Keratinocyte (primary cell): ENCODE results near the gene AADAT. TPM values are rescaled to one million over a fixed set of nuclear protein-coding genes. Genes with fewer than 3 reads are reported as not detected.

Experiments
- DNase-seq: peaks from one replicate; pipeline ENCODE4 v3.0.0-alpha.2; 2011; ENCODE audit warnings: low read depth, missing footprints, low spot score
- FAIRE-seq: peaks from 2 replicates; lab custom pipeline; 2011; peaks lifted over from hg19 to GRCh38; lab: Jason Lieb, UNC
- H2AFZ ChIP-seq: 2 replicates; pipeline ENCODE4 v1.6.0; 2012; ENCODE audit warnings: low read length, control low read depth, inconsistent platforms; ENCODE audit not compliant: control insufficient read depth
- H3K27ac ChIP-seq: 2 replicates; pipeline ENCODE4 v1.5.1; 2011; ENCODE audit warnings: low read length; ENCODE audit not compliant: control insufficient read depth, insufficient read depth
- H3K27me3 ChIP-seq: 3 replicates; pipeline ENCODE4 v1.6.0; 2011; ENCODE audit warnings: low read length; ENCODE audit not compliant: control insufficient read depth, insufficient read depth; ENCODE audit errors: extremely low read depth
- H3K36me3 ChIP-seq, 2 experiments: 2 replicates in 1 of 2; 3 replicates in 1 of 2; pipeline ENCODE4 v1.5.1; 2011; ENCODE audit warnings: low read length in 2 of 2, mild to moderate bottlenecking in 1 of 2; ENCODE audit not compliant: control insufficient read depth in 2 of 2, insufficient read depth in 2 of 2; ENCODE audit errors: extremely low read depth in 1 of 2
- H3K4me1 ChIP-seq: 3 replicates; pipeline ENCODE4 v1.5.1; 2011; ENCODE audit warnings: low read length; ENCODE audit not compliant: control insufficient read depth, insufficient read depth; ENCODE audit errors: extremely low read depth
- H3K4me2 ChIP-seq: 3 replicates; pipeline ENCODE4 v1.6.0; 2011; ENCODE audit warnings: low read depth, low read length; ENCODE audit not compliant: control insufficient read depth, insufficient read depth; ENCODE audit errors: extremely low read depth
- H3K4me3 ChIP-seq, 3 experiments: fragments of 200-600 bp in 1 of 3; sonication (generic) in 1 of 3; 2 replicates in 2 of 3; 3 replicates in 1 of 3; pipeline ENCODE4 v1.5.1; 2011 to 2016; ENCODE audit warnings: low read length in 3 of 3, mild to moderate bottlenecking in 3 of 3, control low read depth in 2 of 3, inconsistent platforms in 1 of 3, low read depth in 1 of 3, mixed read lengths in 1 of 3, mixed run types in 1 of 3, moderate library complexity in 1 of 3; ENCODE audit not compliant: control insufficient read depth in 2 of 3, insufficient read depth in 2 of 3; ENCODE audit errors: extremely low read depth in 1 of 3
- H3K79me2 ChIP-seq: 2 replicates; pipeline ENCODE4 v1.6.0; 2012; ENCODE audit warnings: low read length; ENCODE audit not compliant: control insufficient read depth, insufficient read depth
- H3K9ac ChIP-seq: 3 replicates; pipeline ENCODE4 v1.6.0; 2011; ENCODE audit warnings: low read length; ENCODE audit not compliant: control insufficient read depth, insufficient read depth; ENCODE audit errors: extremely low read depth
- H3K9me1 ChIP-seq: 3 replicates; pipeline ENCODE4 v1.6.0; 2011; ENCODE audit warnings: low read length; ENCODE audit not compliant: control insufficient read depth, insufficient read depth; ENCODE audit errors: extremely low read depth
- H3K9me3 ChIP-seq: 2 replicates; pipeline ENCODE4 v1.5.1; 2012; ENCODE audit warnings: low read depth, low read length; ENCODE audit not compliant: control insufficient read depth
- H4K20me1 ChIP-seq: 3 replicates; pipeline ENCODE4 v1.6.0; 2011; ENCODE audit warnings: low read length; ENCODE audit not compliant: control insufficient read depth, insufficient read depth; ENCODE audit errors: extremely low read depth
- CTCF ChIP-seq, 3 experiments: IDR thresholded peaks in 1 of 3; conservative IDR thresholded peaks in 1 of 3; optimal IDR thresholded peaks in 1 of 3; 2 replicates in 2 of 3; 3 replicates in 1 of 3; pipeline versions ENCODE3 to v1.5.1; 2011; ENCODE audit warnings: low read length in 3 of 3, mild to moderate bottlenecking in 3 of 3, moderate library complexity in 2 of 3, control low read depth in 1 of 3, inconsistent platforms in 1 of 3; ENCODE audit not compliant: insufficient read depth in 2 of 3; ENCODE audit errors: extremely low read depth in 1 of 3
- EZH2 ChIP-seq: IDR thresholded peaks from one replicate; pipeline ENCODE4 v1.6.1; 2012; ENCODE audit warnings: inconsistent platforms, mild to moderate bottlenecking, low read length, moderate library complexity
- dilution Hi-C: fragments of 300-500 bp; cut with MboI; formaldehyde crosslinking; loops from one replicate; pipeline ENCODE4 v1.7.0; 2020; ENCODE audit warnings: low sequenced_read_pairs; ENCODE audit not compliant: extremely low pct_ligation_motif_present
- polyA plus RNA-seq, 5 experiments: library from polyadenylated mRNA; depleted of rRNA in 3 of 5; stranded (reverse) in 3 of 5; stranded (forward) in 1 of 5; unstranded in 1 of 5; fragments of >200 nt; gene quantifications; 1 replicate in 1 of 5; 2 replicates in 3 of 5; 3 replicates in 1 of 5; pipeline versions ENCODE4 v1.2.1 to v1.2.3, GENCODE V29; 2011 to 2012; ENCODE audit warnings: missing spikeins in 2 of 5, low read depth in 1 of 5, low replicate concordance in 1 of 5

Gene AADAT
- polyA plus RNA-seq, 1 donor (not counting 4 experiments of a cell fraction or from before 2014, with no cell fraction given), result 5.2 TPM

DNA sequence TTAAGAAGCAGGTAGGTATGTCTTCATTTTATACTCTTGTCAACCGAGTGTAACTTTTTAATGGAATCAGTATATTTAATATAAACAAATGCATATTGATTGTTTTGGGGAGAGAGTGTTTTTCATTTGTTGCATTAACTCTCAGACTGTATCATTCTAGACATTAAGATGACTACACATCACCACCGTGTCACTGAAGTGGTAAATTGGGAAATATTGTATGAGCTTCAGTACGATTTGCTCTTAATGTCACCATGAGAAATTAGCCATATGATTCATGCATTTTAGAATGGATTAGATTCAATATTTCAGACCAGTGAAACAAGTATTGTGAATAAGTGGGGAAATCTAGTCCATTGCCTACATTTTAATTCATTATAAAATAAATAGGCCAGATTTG is 53.9 kb downstream of the AADAT start:
- DNase-seq (no peak), FAIRE-seq (no peak)
- no peak for TF ChIP-seq CTCF (optimal IDR thresholded peaks at IDR 0.05 in 1 of 3, IDR thresholded peaks at IDR 0.05 in 1 of 3, conservative IDR thresholded peaks at IDR 0.05 in 1 of 3; ENCODE audit: extremely low read depth in 1 of 3, insufficient read depth in 2 of 3, low read length in 3 of 3)
- no peak for TF ChIP-seq EZH2
- H3K4me1 ChIP-seq, result no peaks in the 10 kb centered on the region
- no peaks in the 10 kb centered on the region for H3K36me3 ChIP-seq
- no peaks in the 10 kb centered on the region for H3K9me3 ChIP-seq
- H3K79me2 ChIP-seq, result no peaks in the 10 kb centered on the region
- no peaks in the 10 kb centered on the region for H3K9me1 ChIP-seq
- no peak overlapping the region for H3K9ac ChIP-seq
- no peaks in the 10 kb centered on the region for H3K27me3 ChIP-seq
- dilution Hi-C loops, result loop anchor here (25.0 kb wide), 1 partner anchor 224 kb away; no protein-coding TSS in a partner anchor
- no peak overlapping the region for H3K4me3 ChIP-seq
- no peaks in the 10 kb centered on the region for H4K20me1 ChIP-seq
- H2AFZ ChIP-seq, result no peak overlapping the region
- no peak overlapping the region for H3K27ac ChIP-seq
- H3K4me2 ChIP-seq, result no peak overlapping the region

DNA sequence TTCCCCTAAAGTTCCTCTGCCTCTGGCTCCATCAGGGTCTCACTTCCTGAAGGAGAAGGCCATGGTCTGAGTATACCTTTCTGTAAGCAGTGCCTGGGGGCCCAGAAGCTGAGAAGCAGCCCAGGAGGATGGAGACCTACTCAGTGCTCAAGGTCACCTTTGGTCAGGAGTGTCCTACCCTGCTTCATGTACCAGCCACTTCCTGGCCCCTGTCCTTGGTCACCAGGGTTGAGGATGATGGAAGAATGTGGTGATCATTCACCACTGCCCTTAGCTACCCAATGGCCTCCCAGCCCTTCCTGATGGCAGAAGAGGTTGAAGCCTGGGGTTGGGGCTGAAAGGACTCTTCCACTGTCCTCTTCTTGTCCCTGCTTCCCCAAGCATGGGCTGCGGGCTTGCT is 54.5 kb downstream of the AADAT start:
- no peak for TF ChIP-seq EZH2
- no peak for TF ChIP-seq CTCF (optimal IDR thresholded peaks at IDR 0.05 in 1 of 3, IDR thresholded peaks at IDR 0.05 in 1 of 3, conservative IDR thresholded peaks at IDR 0.05 in 1 of 3; ENCODE audit: extremely low read depth in 1 of 3, insufficient read depth in 2 of 3, low read length in 3 of 3)
- Histone ChIP-seq H3K27me3 (no peaks in the 10 kb centered on the region), H2AFZ (no peak overlapping the region), H3K9me1 (no peaks in the 10 kb centered on the region), H3K27ac (no peak overlapping the region), H3K79me2 (no peaks in the 10 kb centered on the region), H3K9ac (no peak overlapping the region), H4K20me1 (no peaks in the 10 kb centered on the region), H3K4me1 (no peaks in the 10 kb centered on the region), H3K9me3 (no peaks in the 10 kb centered on the region), H3K4me2 (no peak overlapping the region), H3K36me3 (no peaks in the 10 kb centered on the region), H3K4me3 (no peak overlapping the region)
- dilution Hi-C loops, result loop anchor here (25.0 kb wide), 1 partner anchor 223 kb away; no protein-coding TSS in a partner anchor
- FAIRE-seq, result no peak
- no peak for DNase-seq
